Keratinocyte (primary cell): ENCODE measurements around the gene PCSK1N.

ENCODE experiments used
- CTCF ChIP-seq, 3 experiments: IDR thresholded peaks in 1 of 3; conservative IDR thresholded peaks in 1 of 3; optimal IDR thresholded peaks in 1 of 3; 2 replicates in 2 of 3; 3 replicates in 1 of 3; pipeline versions ENCODE3 to v1.5.1; 2011; ENCODE audit warnings: low read length in 3 of 3, mild to moderate bottlenecking in 3 of 3, moderate library complexity in 2 of 3, control low read depth in 1 of 3, inconsistent platforms in 1 of 3; ENCODE audit not compliant: insufficient read depth in 2 of 3; ENCODE audit errors: extremely low read depth in 1 of 3
- EZH2 ChIP-seq: IDR thresholded peaks from one replicate; pipeline ENCODE4 v1.6.1; 2012; ENCODE audit warnings: inconsistent platforms, mild to moderate bottlenecking, low read length, moderate library complexity

DNA sequence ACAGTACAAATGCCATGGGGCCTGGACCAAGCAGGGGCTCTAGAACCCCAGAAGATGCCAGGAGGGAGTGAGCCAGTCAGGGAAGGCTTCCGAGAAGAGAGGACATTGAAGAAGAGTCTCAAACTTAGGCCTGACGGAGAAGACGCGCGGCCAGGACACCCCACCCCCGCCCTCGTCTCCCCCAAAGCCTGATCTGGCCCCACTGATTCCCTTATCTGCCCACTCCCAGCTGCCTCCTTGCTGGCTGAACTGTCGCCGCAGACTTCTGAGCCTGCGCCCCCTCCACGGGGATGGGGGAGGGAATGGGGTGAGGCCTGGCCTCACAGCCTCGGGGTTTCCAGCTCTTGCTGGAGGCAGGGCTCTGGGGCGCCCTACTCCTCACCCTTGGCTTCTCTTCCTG is 52.6 kb downstream of the PCSK1N start:
- TF ChIP-seq CTCF (optimal IDR thresholded peaks at IDR 0.05 in 1 of 3, IDR thresholded peaks at IDR 0.05 in 1 of 3, conservative IDR thresholded peaks at IDR 0.05 in 1 of 3; ENCODE audit: extremely low read depth in 1 of 3, insufficient read depth in 2 of 3, low read length in 3 of 3) = no peak
- TF ChIP-seq EZH2 = no peak
